Measurements from ENCODE around the gene VKORC1L1. TPM values are rescaled to one million over a fixed set of nuclear protein-coding genes. Genes with fewer than 3 reads are reported as not detected.
A peak's percentile ranks its signal among the peaks of the same experiment; 100 is the strongest.

Gene VKORC1L1
- total RNA-seq, 3 donors from 2014 or later (not counting 1 experiment from before 2014, with no cell fraction given) = 5.7 to 8.2 (median 7.1) TPM

- Mint-ChIP-seq H3K36me3 (no peaks in the 10 kb centered on the region), H3K27me3 (ENCODE audit: low read depth in 2 of 2) (no peaks in the 10 kb centered on the region), H3K4me1 (no peaks in the 10 kb centered on the region), H3K27ac (no peak overlapping the region), H3K4me3 (no peak overlapping the region), H3K9me3 (no peaks in the 10 kb centered on the region)
- no peaks in the 10 kb centered on the region for H3K4me1 ChIP-seq (ENCODE audit: control insufficient read depth, insufficient read depth, low read length)
- no peaks in the 10 kb centered on the region for H3K9me3 ChIP-seq (ENCODE audit: control insufficient read depth, insufficient read depth, low read length)
- no peak for ATAC-seq
- no peaks in the 10 kb centered on the region for H3K27me3 ChIP-seq (ENCODE audit: control insufficient read depth, insufficient read depth, low read length)
- 96% methylated on average over 8 of the region's 8 CpGs for WGBS (ENCODE audit: insufficient coverage)
- H3K27ac ChIP-seq (ENCODE audit: low read length) = no peak overlapping the region
- no peak for DNase-seq
- intact Hi-C loops (cut with micrococcal nuclease) = no loop called here
- peaks cover 74% of the 10 kb centered on the region for H3K36me3 ChIP-seq (ENCODE audit: control insufficient read depth, insufficient read depth, low read length)
- no peak overlapping the region for H3K4me3 ChIP-seq (ENCODE audit: low read length)
- TF ChIP-seq, protein P1, sequence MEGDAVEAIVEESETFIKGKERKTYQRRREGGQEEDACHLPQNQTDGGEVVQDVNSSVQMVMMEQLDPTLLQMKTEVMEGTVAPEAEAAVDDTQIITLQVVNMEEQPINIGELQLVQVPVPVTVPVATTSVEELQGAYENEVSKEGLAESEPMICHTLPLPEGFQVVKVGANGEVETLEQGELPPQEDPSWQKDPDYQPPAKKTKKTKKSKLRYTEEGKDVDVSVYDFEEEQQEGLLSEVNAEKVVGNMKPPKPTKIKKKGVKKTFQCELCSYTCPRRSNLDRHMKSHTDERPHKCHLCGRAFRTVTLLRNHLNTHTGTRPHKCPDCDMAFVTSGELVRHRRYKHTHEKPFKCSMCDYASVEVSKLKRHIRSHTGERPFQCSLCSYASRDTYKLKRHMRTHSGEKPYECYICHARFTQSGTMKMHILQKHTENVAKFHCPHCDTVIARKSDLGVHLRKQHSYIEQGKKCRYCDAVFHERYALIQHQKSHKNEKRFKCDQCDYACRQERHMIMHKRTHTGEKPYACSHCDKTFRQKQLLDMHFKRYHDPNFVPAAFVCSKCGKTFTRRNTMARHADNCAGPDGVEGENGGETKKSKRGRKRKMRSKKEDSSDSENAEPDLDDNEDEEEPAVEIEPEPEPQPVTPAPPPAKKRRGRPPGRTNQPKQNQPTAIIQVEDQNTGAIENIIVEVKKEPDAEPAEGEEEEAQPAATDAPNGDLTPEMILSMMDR (IDR thresholded peaks at IDR 0.05) = no peak
These were observed 98.1 kb downstream of the VKORC1L1 start for GRCh38 chr7:65971021-65971420.

- no peaks in the 10 kb centered on the region for H3K27me3 ChIP-seq (ENCODE audit: control insufficient read depth, insufficient read depth, low read length)
- no peaks in the 10 kb centered on the region for H3K4me1 ChIP-seq (ENCODE audit: control insufficient read depth, insufficient read depth, low read length)
- intact Hi-C loops (cut with micrococcal nuclease) = no loop called here
- Mint-ChIP-seq H3K4me3 (no peak overlapping the region), H3K9me3 (no peaks in the 10 kb centered on the region), H3K4me1 (no peaks in the 10 kb centered on the region), H3K36me3 (no peaks in the 10 kb centered on the region), H3K27me3 (ENCODE audit: low read depth in 2 of 2) (no peaks in the 10 kb centered on the region), H3K27ac (peak overlapping the region in 1 of 2 donors; percentile 67)
- no peak overlapping the region for H3K4me3 ChIP-seq (ENCODE audit: low read length)
- no peaks in the 10 kb centered on the region for H3K9me3 ChIP-seq (ENCODE audit: control insufficient read depth, insufficient read depth, low read length)
- peaks cover 59% of the 10 kb centered on the region for H3K36me3 ChIP-seq (ENCODE audit: control insufficient read depth, insufficient read depth, low read length)
- DNase-seq = no peak
- H3K27ac ChIP-seq (ENCODE audit: low read length) = no peak overlapping the region
- TF ChIP-seq, protein P1 (IDR thresholded peaks at IDR 0.05) = no peak
- 97% methylated on average over 12 of the region's 13 CpGs for WGBS (ENCODE audit: insufficient coverage)
- ATAC-seq = no peak
These were observed 100.1 kb downstream of the VKORC1L1 start for GRCh38 chr7:65972976-65973375.

DNA sequence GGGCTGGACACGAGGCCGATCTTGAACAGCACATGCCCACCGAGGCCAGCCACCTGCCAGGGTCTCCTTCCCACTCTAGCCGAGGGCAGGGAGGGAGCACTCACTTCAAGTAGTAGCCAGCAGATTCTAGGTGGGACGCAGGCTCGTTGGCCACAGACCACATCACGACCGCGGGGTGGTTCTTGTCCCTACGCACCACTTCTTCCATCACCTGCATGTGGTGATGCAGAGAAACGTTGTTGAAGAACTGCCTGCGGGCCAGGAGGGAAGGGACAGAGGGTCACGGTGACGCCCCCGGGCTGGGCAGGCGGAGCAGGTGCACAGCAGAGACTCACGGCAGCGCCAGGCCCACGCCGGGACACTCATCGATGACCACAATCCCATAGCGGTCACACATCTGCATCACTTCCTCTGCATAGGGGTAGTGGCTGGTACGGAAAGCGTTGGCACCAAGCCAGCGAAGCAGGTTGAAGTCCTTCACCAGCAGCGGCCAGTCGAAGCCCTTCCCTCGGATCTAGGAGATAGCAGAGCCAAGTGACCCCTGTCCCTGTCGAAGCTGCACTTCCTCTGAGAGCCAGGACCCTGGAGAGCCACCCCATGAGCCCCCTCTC, 101.4 kb downstream of the VKORC1L1 start:
- Histone ChIP-seq H3K4me1 (ENCODE audit: control insufficient read depth, insufficient read depth, low read length) (no peaks in the 10 kb centered on the region), H3K4me3 (ENCODE audit: low read length) (no peak overlapping the region), H3K27me3 (ENCODE audit: control insufficient read depth, insufficient read depth, low read length) (no peaks in the 10 kb centered on the region), H3K27ac (ENCODE audit: low read length) (no peak overlapping the region), H3K9me3 (ENCODE audit: control insufficient read depth, insufficient read depth, low read length) (no peaks in the 10 kb centered on the region), H3K36me3 (ENCODE audit: control insufficient read depth, insufficient read depth, low read length) (peaks cover 52% of the 10 kb centered on the region)
- Mint-ChIP-seq H3K9me3 (no peaks in the 10 kb centered on the region), H3K27ac (no peak overlapping the region), H3K36me3 (no peaks in the 10 kb centered on the region), H3K27me3 (ENCODE audit: low read depth in 2 of 2) (no peaks in the 10 kb centered on the region), H3K4me1 (no peaks in the 10 kb centered on the region), H3K4me3 (no peak overlapping the region)
- TF ChIP-seq, protein P1 (IDR thresholded peaks at IDR 0.05) = no peak
- WGBS (ENCODE audit: insufficient coverage) = 93% methylated on average over 29 of the region's 29 CpGs
- intact Hi-C loops (cut with micrococcal nuclease) = no loop called here
- DNase-seq = no peak
- peak in 1 of 3 donors; percentile 48 for ATAC-seq

DNA sequence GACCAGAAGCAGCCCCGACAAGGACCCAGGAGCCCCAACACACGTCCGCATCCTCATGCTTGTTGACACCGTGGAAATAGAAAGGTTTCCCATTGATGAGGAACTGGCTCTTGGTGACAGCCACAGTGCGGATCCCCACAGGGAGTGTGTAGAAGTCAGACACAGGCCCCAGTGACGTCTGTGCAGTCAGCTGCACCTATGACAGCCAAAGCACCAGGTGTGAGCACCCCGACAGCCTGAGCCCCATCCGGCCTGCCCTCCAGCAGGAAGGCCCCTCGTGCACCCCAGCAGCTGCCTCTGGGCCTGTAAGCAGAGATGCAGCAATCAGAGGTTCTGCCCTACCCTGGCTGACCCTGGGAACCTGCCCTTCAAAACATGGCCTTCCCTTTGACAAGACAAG, 102.0 kb downstream of the VKORC1L1 start:
- DNase-seq (no peak), ATAC-seq (no peak)
- Mint-ChIP-seq H3K4me3 (no peak overlapping the region), H3K9me3 (no peaks in the 10 kb centered on the region), H3K27me3 (ENCODE audit: low read depth in 2 of 2) (no peaks in the 10 kb centered on the region), H3K27ac (no peak overlapping the region), H3K4me1 (no peaks in the 10 kb centered on the region), H3K36me3 (no peaks in the 10 kb centered on the region)
- H3K4me3 ChIP-seq (ENCODE audit: low read length) = no peak overlapping the region
- H3K27ac ChIP-seq (ENCODE audit: low read length) = no peak overlapping the region
- H3K9me3 ChIP-seq (ENCODE audit: control insufficient read depth, insufficient read depth, low read length) = no peaks in the 10 kb centered on the region
- H3K4me1 ChIP-seq (ENCODE audit: control insufficient read depth, insufficient read depth, low read length) = no peaks in the 10 kb centered on the region
- TF ChIP-seq, protein P1 (IDR thresholded peaks at IDR 0.05) = no peak
- H3K36me3 ChIP-seq (ENCODE audit: control insufficient read depth, insufficient read depth, low read length) = peaks cover 49% of the 10 kb centered on the region
- intact Hi-C loops (cut with micrococcal nuclease) = no loop called here
- no peaks in the 10 kb centered on the region for H3K27me3 ChIP-seq (ENCODE audit: control insufficient read depth, insufficient read depth, low read length)
- 94% methylated on average over 9 of the region's 9 CpGs for WGBS (ENCODE audit: insufficient coverage)

Measured in natural killer cell (primary cell).